ENCODE results near the gene VGLL2.
"Not testable (repeated sequence)": the region's sequence is repeated elsewhere in the genome, so short reads cannot be mapped to it uniquely, and the experiment has no call there.

Gene VGLL2

GRCh38 chr6:117265410-117266256, at the start of gene VGLL2:
Gene VGLL2 (plus strand): TSS chr6:117265558. CDS start chr6:117265764, 206 bp downstream.
- no peak for DNase-seq

- DNase-seq = no peak
Observed at GRCh38 chr6:117222861-117223260, 42.5 kb upstream of the VGLL2 start.

- no peak for DNase-seq
Observed at GRCh38 chr6:117226778-117227177, 38.6 kb upstream of the VGLL2 start.

GRCh38 chr6:117227245-117227962, 38.0 kb upstream of the VGLL2 start:
- no peak for DNase-seq

GRCh38 chr6:117228202-117228601, 37.2 kb upstream of the VGLL2 start:
- DNase-seq = no peak

GRCh38 chr6:117229870-117230269, 35.5 kb upstream of the VGLL2 start:
- no peak for DNase-seq

GRCh38 chr6:117231466-117231865, 33.9 kb upstream of the VGLL2 start:
- no peak for DNase-seq

GRCh38 chr6:117232196-117232595, 33.2 kb upstream of the VGLL2 start:
- no peak for DNase-seq

GRCh38 chr6:117233145-117233544, 32.2 kb upstream of the VGLL2 start:
- DNase-seq = no peak

GRCh38 chr6:117237561-117237960, 27.8 kb upstream of the VGLL2 start:
- no peak for DNase-seq

- DNase-seq = not testable (repeated sequence)
Observed at GRCh38 chr6:117244571-117244970, 20.8 kb upstream of the VGLL2 start.

- not testable (repeated sequence) for DNase-seq
Observed at GRCh38 chr6:117244979-117245378, 20.4 kb upstream of the VGLL2 start.

GRCh38 chr6:117253785-117254184, 11.6 kb upstream of the VGLL2 start:
- no peak for DNase-seq

- DNase-seq = no peak
Observed at GRCh38 chr6:117262799-117263198, 2.6 kb upstream of the VGLL2 start.

- no peak for DNase-seq
Observed at GRCh38 chr6:117263353-117263927, 1.9 kb upstream of the VGLL2 start.

GRCh38 chr6:117264369-117264691, 1.0 kb upstream of the VGLL2 start:
- DNase-seq = no peak

GRCh38 chr6:117264692-117265409, 507 bp upstream of the VGLL2 start:
- no peak for DNase-seq

- DNase-seq = no peak
Observed at GRCh38 chr6:117266257-117267053, 1.1 kb downstream of the VGLL2 start.

GRCh38 chr6:117267054-117267347, 1.6 kb downstream of the VGLL2 start:
- no peak for DNase-seq

- no peak for DNase-seq
Observed at GRCh38 chr6:117267766-117268534, 2.6 kb downstream of the VGLL2 start.

GRCh38 chr6:117268924-117269323, 3.6 kb downstream of the VGLL2 start:
- no peak for DNase-seq

- no peak for DNase-seq
Observed at GRCh38 chr6:117269638-117270054, 4.3 kb downstream of the VGLL2 start.
